ENCODE data around the gene TRIB2. TPM values are rescaled to one million over a fixed set of nuclear protein-coding genes. Genes with fewer than 3 reads are reported as not detected.

Gene TRIB2
- total RNA-seq, 5 donors from 2014 or later (not counting 1 experiment from before 2014, with no cell fraction given), result 111 to 131 (median 121) TPM

DNA sequence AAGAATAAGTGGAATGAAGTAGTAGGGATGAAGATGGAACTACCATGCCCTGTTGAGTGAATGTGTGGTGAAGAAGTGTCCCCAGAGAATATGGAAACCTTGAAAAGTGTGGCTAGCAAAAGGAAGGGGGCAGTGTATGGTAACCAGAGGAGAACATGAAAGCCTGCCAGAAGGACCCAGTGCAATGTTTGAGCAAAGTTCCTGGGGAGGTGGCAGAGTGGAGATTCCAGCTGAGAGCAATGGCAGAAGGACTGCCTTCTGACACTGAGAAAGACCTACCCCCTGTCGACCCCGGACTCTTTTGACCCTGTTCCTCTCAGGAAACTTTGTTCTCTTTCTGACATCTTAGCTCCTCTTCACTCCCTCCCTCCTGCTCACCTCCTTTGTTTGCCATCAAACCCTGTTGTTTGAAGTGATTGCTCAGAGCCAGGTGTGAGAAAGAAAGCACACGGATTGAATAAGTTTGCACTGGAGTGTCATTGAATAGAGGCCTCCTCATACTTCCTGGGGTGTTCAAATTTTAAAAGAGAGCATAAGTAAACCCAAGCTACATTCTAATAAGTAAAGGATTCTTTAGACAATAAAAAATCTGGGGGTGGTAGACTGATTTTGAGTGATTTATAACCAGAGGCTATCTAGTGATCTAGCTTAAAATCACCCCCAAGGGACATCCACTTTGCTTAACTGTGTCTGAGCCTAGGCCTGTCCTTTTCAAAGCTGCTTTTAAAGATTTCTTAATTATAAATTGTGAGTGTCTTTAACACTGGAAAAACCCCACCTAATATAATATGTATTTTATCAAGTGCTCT, 57.1 kb downstream of the TRIB2 start:
- Mint-ChIP-seq H3K4me1 (peaks cover 0 to 7% (median 0%) of the 10 kb centered on the region in 3 donors), H3K4me3 (no peak overlapping the region), H3K27ac (no peak overlapping the region), H3K27me3 (peaks cover 11 to 24% of the 10 kb centered on the region in 2 donors), H3K36me3 (no peaks in the 10 kb centered on the region), H3K9me3 (peaks cover 0 to 4% (median 0%) of the 10 kb centered on the region in 3 donors)
- H3K27me3 ChIP-seq (replicated peaks in 1 of 2; ENCODE audit: control insufficient read depth in 2 of 2, extremely low read depth in 1 of 2, insufficient read depth in 2 of 2, low read length in 1 of 2), result peaks cover 6 to 7% of the 10 kb centered on the region in 2 experiments
- no peaks in the 10 kb centered on the region for H3K9me3 ChIP-seq
- ATAC-seq (replicated peaks in 1 of 4) (no peak), DNase-seq (no peak)
- CTCF ChIA-PET, result interaction anchor here in 1 of 2 donors (0.6 kb wide), 1 partner anchor 307 kb away, joined by 3 read pairs; no protein-coding TSS in a partner anchor
- no peak overlapping the region for H3K27ac ChIP-seq (ENCODE audit: low read length)
- POLR2A ChIA-PET, result interaction anchor here (0.7 kb wide), 2 partner anchors 177 to 1957 kb away, joined by 3 to 7 read pairs; no protein-coding TSS in a partner anchor
- H3K4me3 ChIP-seq (ENCODE audit: control insufficient read depth in 1 of 2, extremely low read depth in 1 of 2, low read length in 1 of 2), result no peak overlapping the region
- no CpG with 5 or more reads among the region's 3 CpGs for WGBS (ENCODE audit: insufficient coverage)
- no peaks in the 10 kb centered on the region for H3K36me3 ChIP-seq (ENCODE audit: control insufficient read depth in 2 of 2, extremely low read depth in 1 of 2, insufficient read depth in 1 of 2, low read length in 1 of 2)
- H3K4me1 ChIP-seq (ENCODE audit: control insufficient read depth in 1 of 2, extremely low read depth in 1 of 2, insufficient read depth in 2 of 2, low read length in 2 of 2), result no peaks in the 10 kb centered on the region

- peaks cover 9 to 22% of the 10 kb centered on the region in 2 donors for H3K27me3 Mint-ChIP-seq
- DNase-seq, result no peak
- Histone ChIP-seq H3K27me3 (replicated peaks in 1 of 2; ENCODE audit: control insufficient read depth in 2 of 2, extremely low read depth in 1 of 2, insufficient read depth in 2 of 2, low read length in 1 of 2) (peaks cover 4 to 6% of the 10 kb centered on the region in 2 experiments), H3K4me3 (ENCODE audit: control insufficient read depth in 1 of 2, extremely low read depth in 1 of 2, low read length in 1 of 2) (no peak overlapping the region), H3K9me3 (no peaks in the 10 kb centered on the region), H3K27ac (ENCODE audit: low read length) (no peak overlapping the region), H3K4me1 (ENCODE audit: control insufficient read depth in 1 of 2, extremely low read depth in 1 of 2, insufficient read depth in 2 of 2, low read length in 2 of 2) (no peaks in the 10 kb centered on the region), H3K36me3 (ENCODE audit: control insufficient read depth in 2 of 2, extremely low read depth in 1 of 2, insufficient read depth in 1 of 2, low read length in 1 of 2) (no peaks in the 10 kb centered on the region)
- no peak for ATAC-seq (replicated peaks in 1 of 4)
- no CpG with 5 or more reads among the region's 1 CpG for WGBS (ENCODE audit: insufficient coverage)
- ChIA-PET CTCF (interaction anchor here in 1 of 2 donors (0.6 kb wide), 1 partner anchor 307 kb away, joined by 3 read pairs; no protein-coding TSS in a partner anchor), POLR2A (interaction anchor here (0.7 kb wide), 2 partner anchors 176 to 1957 kb away, joined by 3 to 7 read pairs; no protein-coding TSS in a partner anchor)
- H3K4me1 Mint-ChIP-seq, result peaks cover 0 to 7% (median under 1%) of the 10 kb centered on the region in 3 donors
- no peak overlapping the region for H3K4me3 Mint-ChIP-seq
- H3K27ac Mint-ChIP-seq, result no peak overlapping the region
- H3K9me3 Mint-ChIP-seq, result peaks cover 0 to 4% (median 0%) of the 10 kb centered on the region in 3 donors
- no peaks in the 10 kb centered on the region for H3K36me3 Mint-ChIP-seq
Observed at GRCh38 chr2:12774395-12774727, 57.6 kb downstream of the TRIB2 start.

DNA sequence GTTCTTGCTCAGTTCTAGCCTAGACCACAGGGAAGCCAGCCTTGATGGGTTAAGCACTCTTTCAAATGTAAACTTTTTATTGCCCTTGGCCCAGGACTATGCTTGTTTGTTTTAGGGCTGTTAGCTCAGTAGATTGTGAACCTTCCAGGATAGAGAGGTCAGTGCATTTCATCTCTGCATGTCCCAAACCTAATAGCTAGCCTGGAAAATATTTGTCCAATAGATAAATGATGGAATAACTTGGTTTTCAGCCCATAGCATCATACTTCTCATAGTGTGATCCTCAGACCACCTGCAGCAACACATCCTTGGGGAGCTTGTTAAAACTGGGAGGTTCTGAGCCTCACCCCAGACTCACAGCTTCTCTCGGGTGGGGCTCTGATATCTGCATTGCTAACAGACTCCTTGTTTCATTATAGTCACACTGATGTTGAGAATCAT, 59.8 kb downstream of the TRIB2 start:
- ChIA-PET CTCF (no interaction called here), POLR2A (interaction anchor here in 1 of 2 donors (0.5 kb wide), 1 partner anchor 137 kb away, joined by 5 read pairs; no protein-coding TSS in a partner anchor)

DNA sequence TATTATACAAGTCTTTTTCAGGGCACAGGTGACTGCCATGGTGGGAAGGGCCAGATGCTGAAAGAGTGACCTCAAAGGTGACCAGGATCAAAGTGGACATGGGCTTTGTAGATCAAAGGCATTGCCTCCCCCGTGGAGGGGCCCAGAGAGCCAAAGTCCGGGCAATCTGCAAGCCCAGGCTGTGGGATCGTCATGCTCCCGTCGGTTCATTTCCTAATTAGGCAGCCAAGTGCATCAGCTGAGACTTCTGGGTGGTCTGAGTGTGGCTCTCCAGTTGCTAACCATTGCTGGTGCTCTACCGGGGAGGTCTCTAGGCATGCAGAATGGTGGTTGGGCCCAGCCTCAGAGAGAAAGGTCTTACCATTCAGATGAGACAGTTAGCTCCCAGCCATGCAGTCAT, 61.6 kb downstream of the TRIB2 start:
- Mint-ChIP-seq H3K4me1 (peaks cover 5 to 12% (median 7%) of the 10 kb centered on the region in 3 donors), H3K27me3 (peaks cover 0 to 12% of the 10 kb centered on the region in 2 donors), H3K27ac (no peak overlapping the region), H3K9me3 (peaks cover 0 to 4% (median 0%) of the 10 kb centered on the region in 3 donors), H3K36me3 (no peaks in the 10 kb centered on the region), H3K4me3 (no peak overlapping the region)
- Histone ChIP-seq H3K4me3 (ENCODE audit: control insufficient read depth in 1 of 2, extremely low read depth in 1 of 2, low read length in 1 of 2) (no peak overlapping the region), H3K36me3 (ENCODE audit: control insufficient read depth in 2 of 2, extremely low read depth in 1 of 2, insufficient read depth in 1 of 2, low read length in 1 of 2) (no peaks in the 10 kb centered on the region), H3K27ac (ENCODE audit: low read length) (no peak overlapping the region), H3K27me3 (replicated peaks in 1 of 2; ENCODE audit: control insufficient read depth in 2 of 2, extremely low read depth in 1 of 2, insufficient read depth in 2 of 2, low read length in 1 of 2) (no peaks in the 10 kb centered on the region), H3K4me1 (ENCODE audit: control insufficient read depth in 1 of 2, extremely low read depth in 1 of 2, insufficient read depth in 2 of 2, low read length in 2 of 2) (no peaks in the 10 kb centered on the region), H3K9me3 (no peaks in the 10 kb centered on the region)
- ChIA-PET CTCF (no interaction called here), POLR2A (no interaction called here)
- 91% methylated on average over 6 of the region's 6 CpGs for WGBS (ENCODE audit: insufficient coverage)
- DNase-seq, result no peak
- no peak for ATAC-seq (replicated peaks in 1 of 4)

More for the DNA sequence above, 59.8 kb downstream of the TRIB2 start:
- no peak for DNase-seq
- Mint-ChIP-seq H3K36me3 (no peaks in the 10 kb centered on the region), H3K4me3 (no peak overlapping the region), H3K27ac (no peak overlapping the region), H3K9me3 (peaks cover 0 to 4% (median 0%) of the 10 kb centered on the region in 3 donors), H3K4me1 (peaks cover 5 to 12% (median 7%) of the 10 kb centered on the region in 3 donors), H3K27me3 (peaks cover 0 to 10% of the 10 kb centered on the region in 2 donors)
- no peaks in the 10 kb centered on the region for H3K4me1 ChIP-seq (ENCODE audit: control insufficient read depth in 1 of 2, extremely low read depth in 1 of 2, insufficient read depth in 2 of 2, low read length in 2 of 2)
- H3K9me3 ChIP-seq, result no peaks in the 10 kb centered on the region
- WGBS (ENCODE audit: insufficient coverage), result no CpG with 5 or more reads among the region's 1 CpG
- H3K4me3 ChIP-seq (ENCODE audit: control insufficient read depth in 1 of 2, extremely low read depth in 1 of 2, low read length in 1 of 2), result no peak overlapping the region
- ATAC-seq (replicated peaks in 1 of 4), result no peak
- H3K36me3 ChIP-seq (ENCODE audit: control insufficient read depth in 2 of 2, extremely low read depth in 1 of 2, insufficient read depth in 1 of 2, low read length in 1 of 2), result no peaks in the 10 kb centered on the region
- no peaks in the 10 kb centered on the region for H3K27me3 ChIP-seq (replicated peaks in 1 of 2; ENCODE audit: control insufficient read depth in 2 of 2, extremely low read depth in 1 of 2, insufficient read depth in 2 of 2, low read length in 1 of 2)
- no peak overlapping the region for H3K27ac ChIP-seq (ENCODE audit: low read length)

GRCh38 chr2:12778811-12779579, 62.3 kb downstream of the TRIB2 start:
- ChIA-PET POLR2A (interaction anchor here in 1 of 2 donors (0.6 kb wide), 1 partner anchor 77 kb away, joined by 3 read pairs; no protein-coding TSS in a partner anchor), CTCF (no interaction called here)
- no peak overlapping the region for H3K27ac ChIP-seq (ENCODE audit: low read length)
- Mint-ChIP-seq H3K27me3 (peaks cover 0 to 11% of the 10 kb centered on the region in 2 donors), H3K27ac (no peak overlapping the region), H3K4me1 (peaks cover 5 to 12% (median 7%) of the 10 kb centered on the region in 3 donors), H3K4me3 (no peak overlapping the region), H3K36me3 (no peaks in the 10 kb centered on the region), H3K9me3 (peaks cover 0 to 4% (median 0%) of the 10 kb centered on the region in 3 donors)
- no peaks in the 10 kb centered on the region for H3K4me1 ChIP-seq (ENCODE audit: control insufficient read depth in 1 of 2, extremely low read depth in 1 of 2, insufficient read depth in 2 of 2, low read length in 2 of 2)
- ATAC-seq (replicated peaks in 1 of 4), result no peak
- WGBS (ENCODE audit: insufficient coverage), result 96% methylated on average over 7 of the region's 12 CpGs
- no peaks in the 10 kb centered on the region for H3K36me3 ChIP-seq (ENCODE audit: control insufficient read depth in 2 of 2, extremely low read depth in 1 of 2, insufficient read depth in 1 of 2, low read length in 1 of 2)
- H3K9me3 ChIP-seq, result no peaks in the 10 kb centered on the region
- H3K4me3 ChIP-seq (ENCODE audit: control insufficient read depth in 1 of 2, extremely low read depth in 1 of 2, low read length in 1 of 2), result no peak overlapping the region
- no peak for DNase-seq
- H3K27me3 ChIP-seq (replicated peaks in 1 of 2; ENCODE audit: control insufficient read depth in 2 of 2, extremely low read depth in 1 of 2, insufficient read depth in 2 of 2, low read length in 1 of 2), result no peaks in the 10 kb centered on the region

- Mint-ChIP-seq H3K27me3 (peaks cover 0 to 8% of the 10 kb centered on the region in 2 donors), H3K9me3 (peaks cover 0 to 4% (median 0%) of the 10 kb centered on the region in 3 donors), H3K4me3 (no peak overlapping the region), H3K36me3 (no peaks in the 10 kb centered on the region), H3K27ac (no peak overlapping the region), H3K4me1 (peaks cover 5 to 12% (median 7%) of the 10 kb centered on the region in 3 donors)
- H3K4me3 ChIP-seq (ENCODE audit: control insufficient read depth in 1 of 2, extremely low read depth in 1 of 2, low read length in 1 of 2), result no peak overlapping the region
- CTCF ChIA-PET, result no interaction called here
- DNase-seq (no peak), ATAC-seq (replicated peaks in 1 of 4) (no peak)
- no peaks in the 10 kb centered on the region for H3K4me1 ChIP-seq (ENCODE audit: control insufficient read depth in 1 of 2, extremely low read depth in 1 of 2, insufficient read depth in 2 of 2, low read length in 2 of 2)
- POLR2A ChIA-PET, result interaction anchor here in 1 of 2 donors (0.5 kb wide), 1 partner anchor 137 kb away, joined by 3 read pairs; no protein-coding TSS in a partner anchor
- no peak overlapping the region for H3K27ac ChIP-seq (ENCODE audit: low read length)
- H3K36me3 ChIP-seq (ENCODE audit: control insufficient read depth in 2 of 2, extremely low read depth in 1 of 2, insufficient read depth in 1 of 2, low read length in 1 of 2), result no peaks in the 10 kb centered on the region
- H3K27me3 ChIP-seq (replicated peaks in 1 of 2; ENCODE audit: control insufficient read depth in 2 of 2, extremely low read depth in 1 of 2, insufficient read depth in 2 of 2, low read length in 1 of 2), result no peaks in the 10 kb centered on the region
- H3K9me3 ChIP-seq, result no peaks in the 10 kb centered on the region
Observed at GRCh38 chr2:12781329-12781728, 64.6 kb downstream of the TRIB2 start.

Measured in T-cell (primary cell).